Astrocyte of the spinal cord (primary cell): Measurements from ENCODE around the gene CRYGN.

Source experiments
- DNase-seq: peaks from one replicate; pipeline ENCODE4 v3.0.0; 2011; ENCODE audit warnings: low read depth, low spot score
- H3K4me3 ChIP-seq: 2 replicates; pipeline ENCODE4 v1.5.1; 2011; ENCODE audit warnings: low read depth, mild to moderate bottlenecking, low read length, moderate library complexity
- CTCF ChIP-seq: IDR thresholded peaks from 2 replicates; pipeline ENCODE4 v1.5.1; 2012; ENCODE audit warnings: low read depth, mild to moderate bottlenecking, low read length, inconsistent platforms
- in situ Hi-C: cut with HindIII; loops from 2 replicates; pipeline ENCODE4 v1.10.0; 2017; ENCODE audit warnings: low sequenced_read_pairs

CRYGN gene

DNA sequence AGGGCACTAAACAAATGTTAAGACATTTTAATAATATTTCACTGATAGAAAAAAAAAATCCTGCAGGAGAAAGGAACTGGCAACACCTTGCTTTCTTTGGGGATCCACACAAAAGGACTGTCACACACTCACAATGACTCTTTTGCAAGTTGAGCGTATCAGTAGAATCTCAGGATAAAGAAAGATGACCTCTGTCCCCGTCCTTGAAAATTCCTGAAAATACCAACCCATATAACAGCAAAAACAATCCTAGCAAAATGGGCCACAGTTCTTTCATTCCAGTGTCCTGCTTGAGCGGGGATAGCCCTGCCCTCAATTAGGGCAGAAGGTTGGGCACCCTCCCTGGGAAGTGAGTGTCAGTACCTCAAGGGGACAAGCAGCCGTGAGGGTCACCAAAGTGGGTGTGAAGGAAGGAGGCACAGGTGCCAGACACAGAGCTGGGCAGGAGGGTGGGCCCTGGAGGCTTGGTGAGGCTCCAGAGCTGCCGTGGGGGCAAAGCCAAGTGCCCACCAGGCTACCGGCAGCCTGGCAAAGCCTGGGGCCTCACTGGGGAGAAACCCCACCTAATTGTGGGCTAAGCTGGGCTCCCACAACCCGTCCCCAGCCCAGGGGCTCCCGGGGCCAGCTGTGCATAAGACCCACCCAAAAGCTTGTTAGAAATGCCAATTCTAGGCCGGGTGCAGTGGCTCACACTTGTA is 32.9 kb downstream of the CRYGN start:
- no peak for TF ChIP-seq CTCF
- DNase-seq: no peak
- no peak overlapping the region for H3K4me3 ChIP-seq
- in situ Hi-C loops: no loop called here

GRCh38 chr7:151406051-151406875 is 33.7 kb downstream of the CRYGN start:
- H3K4me3 ChIP-seq: no peak overlapping the region
- no peak for DNase-seq
- in situ Hi-C loops: no loop called here
- TF ChIP-seq CTCF: no peak

DNA sequence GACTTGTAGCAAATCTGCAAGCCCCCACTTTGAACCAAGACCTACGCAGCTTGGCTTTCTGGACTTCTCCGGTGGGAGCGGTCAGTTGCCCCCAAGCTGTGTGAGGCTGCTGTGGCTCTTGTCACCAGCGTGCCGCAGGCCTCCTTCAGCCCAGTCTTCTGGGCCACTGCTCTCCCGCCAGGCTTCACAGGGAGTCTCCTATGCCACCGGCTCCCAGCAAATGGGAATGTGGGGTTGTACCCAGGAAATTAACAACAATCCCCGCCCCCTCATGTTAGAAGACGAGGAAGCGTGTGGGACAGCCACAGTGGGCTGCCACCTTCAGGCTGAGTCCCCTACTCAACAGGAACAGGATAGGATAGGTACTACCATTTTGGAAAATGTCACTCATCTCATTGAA is 34.4 kb downstream of the CRYGN start:
- DNase-seq: no peak
- no peak overlapping the region for H3K4me3 ChIP-seq
- TF ChIP-seq CTCF: no peak
- in situ Hi-C loops: no loop called here

DNA sequence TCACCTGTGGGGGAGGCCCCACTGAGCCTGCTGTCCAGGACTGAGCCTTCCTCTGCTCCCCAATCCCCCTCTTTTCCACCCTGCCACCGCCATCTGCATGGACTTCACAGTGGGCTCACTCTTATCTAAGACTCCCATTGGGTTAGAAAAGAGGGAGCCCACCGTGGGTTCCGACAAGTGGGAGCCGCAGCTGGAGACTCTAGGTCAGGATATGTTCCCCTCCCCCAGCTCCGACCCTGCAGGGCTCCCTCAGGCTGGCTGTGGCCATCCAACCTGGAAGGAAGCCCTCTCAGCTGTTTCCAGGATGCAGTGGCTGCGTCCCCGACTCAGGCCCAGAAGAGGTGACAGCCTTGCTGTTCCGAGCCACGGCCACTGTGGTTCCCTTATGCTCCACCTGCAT is 34.9 kb downstream of the CRYGN start:
- no peak for TF ChIP-seq CTCF
- H3K4me3 ChIP-seq: no peak overlapping the region
- DNase-seq: no peak
- in situ Hi-C loops: no loop called here

DNA sequence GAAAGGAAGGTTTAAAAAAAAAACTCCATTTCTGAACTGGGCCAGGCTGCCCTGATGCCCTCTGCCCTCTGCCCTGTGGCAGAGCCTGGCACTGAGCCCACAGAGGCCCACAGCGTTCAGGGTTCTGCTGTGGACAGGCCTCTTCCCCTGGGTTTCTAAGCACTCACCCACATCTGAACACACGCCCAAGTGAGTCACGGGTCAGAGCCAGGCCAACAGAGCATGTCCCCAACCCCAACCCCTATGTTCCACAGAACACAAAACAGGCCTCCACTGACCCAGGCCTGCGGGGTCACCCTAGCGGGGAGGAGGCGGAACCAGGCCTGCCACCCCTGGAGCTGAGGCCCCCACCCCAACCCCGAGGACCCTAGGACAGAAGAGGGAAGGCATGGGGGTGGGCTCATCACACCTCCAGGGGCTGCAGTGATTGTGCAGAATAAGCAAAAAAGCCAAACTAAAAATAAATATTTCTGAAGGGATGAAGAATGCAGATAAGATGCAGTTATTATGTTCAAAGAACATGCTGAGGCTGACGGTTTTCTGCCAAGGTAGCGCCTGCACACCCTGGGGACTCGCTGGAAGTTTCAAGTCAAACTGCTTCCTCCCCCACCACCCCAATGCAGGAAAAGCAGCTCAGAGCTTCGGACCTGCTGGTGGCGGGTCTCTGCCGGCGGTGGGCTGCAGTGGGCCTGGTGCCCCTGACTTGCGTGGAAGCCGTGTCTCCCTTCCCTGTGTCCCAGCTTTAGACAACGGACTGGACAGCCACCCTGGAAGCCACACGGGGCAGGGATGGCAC is 35.5 kb downstream of the CRYGN start:
- DNase-seq: peak; percentile 27
- H3K4me3 ChIP-seq: no peak overlapping the region
- TF ChIP-seq CTCF: no peak
- in situ Hi-C loops: no loop called here

DNA sequence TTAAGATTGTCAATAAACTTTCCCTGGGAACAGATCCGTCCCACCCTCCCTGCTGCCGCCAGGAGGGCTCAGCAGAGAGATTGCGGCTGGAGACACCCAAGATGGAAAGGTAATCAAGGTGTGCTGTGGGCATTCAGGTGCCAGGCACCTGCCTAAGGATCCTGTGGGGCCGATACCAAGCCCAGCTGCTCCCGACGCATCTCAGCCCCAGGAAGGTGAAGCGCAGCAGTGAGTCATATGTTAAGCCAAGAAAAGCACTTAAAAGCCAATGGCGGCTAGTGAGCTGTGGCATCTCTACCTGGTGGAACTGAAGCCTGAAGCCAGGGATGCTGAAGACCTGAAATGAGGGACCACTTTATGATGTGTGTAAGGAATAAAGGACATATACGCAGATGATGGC is 36.2 kb downstream of the CRYGN start:
- TF ChIP-seq CTCF: no peak
- DNase-seq: no peak
- in situ Hi-C loops: no loop called here
- no peak overlapping the region for H3K4me3 ChIP-seq
